C4-2B (cell line): ENCODE results near the gene NLRC5.

Experiments
- H3K27ac ChIP-seq: fragments of 450-650 bp; 2 replicates; pipeline ENCODE4 v1.5.1; 2017
- CTCF ChIP-seq: fragments of 450-650 bp; conservative IDR thresholded peaks from 2 replicates; pipeline ENCODE4 v1.5.1; 2017; ENCODE audit warnings: mild to moderate bottlenecking
- ZFX ChIP-seq: fragments of 450-650 bp; IDR thresholded peaks from 2 replicates; pipeline ENCODE4 v1.6.1; 2017

NLRC5 gene

GRCh38 chr16:57087003-57087402, 97.6 kb downstream of the NLRC5 start:
- H3K27ac ChIP-seq, result no peak overlapping the region
- TF ChIP-seq ZFX (no peak), CTCF (no peak)

- TF ChIP-seq ZFX (no peak), CTCF (no peak)
- no peak overlapping the region for H3K27ac ChIP-seq
These were observed 100.0 kb downstream of the NLRC5 start for GRCh38 chr16:57089406-57089805.

GRCh38 chr16:57091200-57091974, 102.0 kb downstream of the NLRC5 start:
- no peak overlapping the region for H3K27ac ChIP-seq
- TF ChIP-seq ZFX (no peak), CTCF (no peak)

- TF ChIP-seq ZFX (peak; percentile 27; the same call in 1 of the 2 replicates), CTCF (no peak)
- H3K27ac ChIP-seq, result peak within 1 kb of the TSS; percentile 62
These were observed 102.8 kb downstream of the NLRC5 start, which contains the start of gene CPNE2 for GRCh38 chr16:57091975-57092785. TSS of gene CPNE2 (plus strand) at chr16:57092583. CDS start at chr16:57110743, 18,160 bp downstream.

GRCh38 chr16:57092786-57093411, 103.5 kb downstream of the NLRC5 start:
- peak overlapping the region; percentile 62 for H3K27ac ChIP-seq
- TF ChIP-seq CTCF (peak; percentile 89), ZFX (peak; percentile 3; the same call in 1 of the 2 replicates)

GRCh38 chr16:57093666-57094564, 104.6 kb downstream of the NLRC5 start:
- H3K27ac ChIP-seq, result no peak overlapping the region

More at GRCh38 chr16:57093666-57094564, 104.6 kb downstream of the NLRC5 start:
- TF ChIP-seq ZFX (no peak), CTCF (no peak)
